OCI-LY7 (cell line): ENCODE measurements around the gene C20orf204. TPM values are rescaled to one million over a fixed set of nuclear protein-coding genes. Genes with fewer than 3 reads are reported as not detected.
A peak's percentile ranks its signal among the peaks of the same experiment; 100 is the strongest.

ENCODE experiments used
- BruUV-seq: library from RNA; stranded (reverse); fragments of 400-500 nt; replicated peaks from 2 replicates; lab custom pipeline; 2021; lab: Mats Ljungman, UMichigan
- CTCF ChIA-PET: fragments of 300-600 bp; sonication (Branson Sonifier 250); formaldehyde crosslinking; loops from one replicate; lab custom pipeline; 2022; ENCODE audit warnings: antibody characterized with exemption; ENCODE audit not compliant: unreplicated experiment; lab: Charles Lee
- POLR2A ChIA-PET: fragments of 300-600 bp; sonication (Branson Sonifier 250); formaldehyde crosslinking; loops from one replicate; lab custom pipeline; 2022; ENCODE audit warnings: antibody characterized with exemption; lab: Charles Lee
- DNase-seq: peaks from one replicate; pipeline ENCODE4 v3.0.0-alpha.2; 2015; ENCODE audit warnings: low spot score
- H2AFZ ChIP-seq: fragments of 200-600 bp; sonication (generic), shearing (Covaris generic); 2 replicates; pipeline ENCODE4 v1.6.1; 2014; ENCODE audit warnings: mild to moderate bottlenecking, antibody characterized with exemption, low read length, moderate library complexity
- H3K27ac ChIP-seq: fragments of 200-600 bp; sonication (generic); 2 replicates; pipeline ENCODE4 v1.5.1; 2014; ENCODE audit warnings: mixed run types, low read depth, mild to moderate bottlenecking, moderate library complexity, low read length, inconsistent platforms; ENCODE audit not compliant: poor library complexity, severe bottlenecking
- H3K36me3 ChIP-seq: fragments of 200-600 bp; sonication (generic); 2 replicates; pipeline ENCODE4 v1.6.1; 2014; ENCODE audit warnings: mild to moderate bottlenecking, antibody characterized with exemption, low read length, moderate library complexity, mixed read lengths; ENCODE audit not compliant: insufficient read depth
- H3K4me1 ChIP-seq: fragments of 200-600 bp; sonication (generic); 2 replicates; pipeline ENCODE4 v1.5.1; 2014; ENCODE audit warnings: mild to moderate bottlenecking, low read length; ENCODE audit not compliant: insufficient read depth, poor library complexity, severe bottlenecking
- H3K4me2 ChIP-seq: fragments of 200-600 bp; sonication (generic); 2 replicates; pipeline ENCODE4 v1.6.1; 2014; ENCODE audit warnings: mild to moderate bottlenecking, low read length
- H3K4me3 ChIP-seq: fragments of 200-600 bp; sonication (generic); 2 replicates; pipeline ENCODE4 v1.5.1; 2014; ENCODE audit warnings: mild to moderate bottlenecking, low read depth, low read length; ENCODE audit not compliant: poor library complexity, severe bottlenecking
- H3K79me2 ChIP-seq: fragments of 200-600 bp; sonication (generic); 2 replicates; pipeline ENCODE4 v1.6.1; 2016; ENCODE audit warnings: low read depth, mild to moderate bottlenecking, low read length, moderate library complexity, mixed read lengths; ENCODE audit not compliant: insufficient read depth
- H3K9me2 ChIP-seq: fragments of 200-600 bp; sonication (generic); 2 replicates; pipeline ENCODE4 v1.6.1; 2016; ENCODE audit warnings: mild to moderate bottlenecking, low read length, mixed read lengths; ENCODE audit not compliant: insufficient read depth
- H3K9me3 ChIP-seq: fragments of 200-600 bp; sonication (generic); 2 replicates; pipeline ENCODE4 v1.6.1; 2014; ENCODE audit warnings: mild to moderate bottlenecking, mixed run types, low read length, mixed read lengths
- H4K20me1 ChIP-seq: fragments of 200-600 bp; sonication (generic); 2 replicates; pipeline ENCODE4 v1.6.1; 2014; ENCODE audit warnings: mild to moderate bottlenecking, antibody characterized with exemption, low read length, moderate library complexity, mixed read lengths; ENCODE audit not compliant: insufficient read depth
- EZH2phosphoT487 ChIP-seq: fragments of 200-600 bp; sonication (generic); IDR thresholded peaks from 2 replicates; pipeline ENCODE4 v1.6.1; 2018; ENCODE audit warnings: low read depth, borderline replicate concordance, mild to moderate bottlenecking, mixed run types, antibody characterized with exemption, low read length, moderate library complexity, mixed read lengths
- intact Hi-C: fragments of 100-400 bp; cut with micrococcal nuclease; formaldehyde crosslinking; loops from one replicate; pipeline ENCODE4 v1.10.0; 2022; ENCODE audit not compliant: unreplicated experiment
- total RNA-seq, 2 experiments: library from RNA; depleted of rRNA in 1 of 2; stranded (reverse); fragments of >200 nt in 1 of 2; shearing (Covaris generic) in 1 of 2; gene quantifications; 2 replicates each; pipeline ENCODE4 v1.2.3, GENCODE V29; 2014 to 2022
- TF ChIP-seq, protein P1 (sequence below): fragments of 200-600 bp; sonication (generic); conservative IDR thresholded peaks from 2 replicates; pipeline ENCODE4 v1.5.1; 2014; ENCODE audit warnings: mild to moderate bottlenecking, antibody characterized with exemption, low read length, moderate library complexity, mixed read lengths

C20orf204 gene
- total RNA-seq, 2 experiments from 2014 or later: 3.5 to 6.7 TPM

DNA sequence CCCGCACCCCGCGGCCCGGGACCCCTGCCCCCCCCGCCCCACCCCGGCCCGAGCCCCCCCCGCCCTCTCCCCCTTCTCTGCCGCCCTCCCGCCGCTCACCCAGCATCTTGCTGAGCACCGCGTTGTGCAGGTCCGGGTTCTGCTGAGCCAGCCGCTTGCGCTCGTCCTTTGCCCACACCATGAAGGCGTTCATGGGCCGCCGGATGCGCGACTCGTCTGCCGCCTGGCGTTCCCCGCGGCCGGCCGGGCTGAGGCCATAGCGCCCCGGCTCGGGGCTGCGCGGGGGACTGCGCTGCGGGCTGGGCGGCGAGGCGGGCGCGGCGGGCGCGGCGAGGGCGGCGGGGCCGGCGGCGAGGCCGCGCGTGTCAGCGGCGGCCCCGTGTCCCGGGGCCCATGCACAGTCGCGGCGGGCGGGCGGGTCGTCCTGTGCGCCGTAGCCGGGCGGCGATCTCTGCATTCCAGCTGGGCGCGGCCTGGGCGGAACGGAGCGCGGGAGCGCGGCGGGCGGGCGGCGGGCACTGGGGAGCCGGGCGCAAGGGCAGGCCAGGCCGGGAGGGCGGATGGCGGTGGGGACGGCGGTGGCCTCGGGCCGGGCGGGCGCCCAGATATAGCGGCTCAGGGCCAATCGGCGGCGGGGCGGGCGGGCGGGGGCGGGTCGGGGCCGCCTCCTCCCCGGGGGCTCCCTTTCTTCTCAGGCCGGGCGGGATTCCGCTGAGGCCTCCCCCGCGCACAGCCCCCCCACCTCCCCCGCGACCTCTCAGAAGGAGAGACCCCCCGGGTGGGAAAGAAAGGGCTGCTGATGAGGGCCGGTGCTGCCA lies 13.3 kb downstream of the C20orf204 start, which contains the start of gene SOX18:
Gene SOX18 (minus strand): TSS at position 580 of the 818 bp plus-strand sequence. CDS start 123 bp downstream, at position 457.
- Histone ChIP-seq H3K4me3 (no peak within 1 kb of the TSS), H3K4me2 (no peak within 1 kb of the TSS), H3K4me1 (no peaks in the 10 kb centered on the region), H3K79me2 (no peaks in the 10 kb centered on the region), H3K9me2 (no peaks in the 10 kb centered on the region), H4K20me1 (no peaks in the 10 kb centered on the region), H2AFZ (no peak within 1 kb of the TSS), H3K9me3 (no peaks in the 10 kb centered on the region), H3K36me3 (no peaks in the 10 kb centered on the region), H3K27ac (no peak within 1 kb of the TSS)
- POLR2A ChIA-PET: no interaction called here
- TF ChIP-seq EZH2phosphoT487: no peak
- TF ChIP-seq, protein P1, sequence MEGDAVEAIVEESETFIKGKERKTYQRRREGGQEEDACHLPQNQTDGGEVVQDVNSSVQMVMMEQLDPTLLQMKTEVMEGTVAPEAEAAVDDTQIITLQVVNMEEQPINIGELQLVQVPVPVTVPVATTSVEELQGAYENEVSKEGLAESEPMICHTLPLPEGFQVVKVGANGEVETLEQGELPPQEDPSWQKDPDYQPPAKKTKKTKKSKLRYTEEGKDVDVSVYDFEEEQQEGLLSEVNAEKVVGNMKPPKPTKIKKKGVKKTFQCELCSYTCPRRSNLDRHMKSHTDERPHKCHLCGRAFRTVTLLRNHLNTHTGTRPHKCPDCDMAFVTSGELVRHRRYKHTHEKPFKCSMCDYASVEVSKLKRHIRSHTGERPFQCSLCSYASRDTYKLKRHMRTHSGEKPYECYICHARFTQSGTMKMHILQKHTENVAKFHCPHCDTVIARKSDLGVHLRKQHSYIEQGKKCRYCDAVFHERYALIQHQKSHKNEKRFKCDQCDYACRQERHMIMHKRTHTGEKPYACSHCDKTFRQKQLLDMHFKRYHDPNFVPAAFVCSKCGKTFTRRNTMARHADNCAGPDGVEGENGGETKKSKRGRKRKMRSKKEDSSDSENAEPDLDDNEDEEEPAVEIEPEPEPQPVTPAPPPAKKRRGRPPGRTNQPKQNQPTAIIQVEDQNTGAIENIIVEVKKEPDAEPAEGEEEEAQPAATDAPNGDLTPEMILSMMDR: no peak
- no peak for DNase-seq
- CTCF ChIA-PET: no interaction called here
- intact Hi-C loops: no loop called here
- no TSS peak for BruUV-seq

DNA sequence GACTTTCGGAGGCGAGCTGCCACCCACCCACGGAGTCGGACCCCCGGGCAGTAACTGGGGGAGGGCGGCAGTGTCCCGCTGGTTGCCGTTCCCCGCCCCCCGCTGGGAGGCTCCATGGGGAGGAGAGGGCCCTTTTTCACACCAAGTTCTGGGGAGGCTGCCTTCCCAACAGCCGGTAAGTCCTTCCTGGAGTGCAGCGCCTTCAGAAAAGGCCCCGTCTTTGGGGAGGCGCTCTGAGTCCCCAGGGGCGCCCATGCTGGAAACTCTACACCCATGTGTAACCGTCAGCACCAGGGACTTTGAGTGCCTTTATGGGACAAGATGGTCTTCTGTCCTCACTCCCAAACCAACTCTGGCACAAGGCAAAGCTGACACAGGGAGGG lies 13.9 kb downstream of the C20orf204 start:
- Histone ChIP-seq H3K4me3 (no peak overlapping the region), H4K20me1 (no peaks in the 10 kb centered on the region), H3K36me3 (no peaks in the 10 kb centered on the region), H3K9me2 (no peaks in the 10 kb centered on the region), H3K27ac (no peak overlapping the region), H3K4me2 (no peak overlapping the region), H3K9me3 (no peaks in the 10 kb centered on the region), H3K4me1 (no peaks in the 10 kb centered on the region), H3K79me2 (no peaks in the 10 kb centered on the region), H2AFZ (no peak overlapping the region)
- DNase-seq: no peak
- ChIA-PET POLR2A (no interaction called here), CTCF (no interaction called here)
- TF ChIP-seq EZH2phosphoT487: 0 out of 2 replicates have a peak, but pooled peaks have one; percentile 84
- TF ChIP-seq, protein P1: no peak
- intact Hi-C loops: no loop called here
- BruUV-seq: no TSS peak
